H9 (cell line): Measurements from ENCODE around the gene CCDC27. TPM values are rescaled to one million over a fixed set of nuclear protein-coding genes. Genes with fewer than 3 reads are reported as not detected.

Experiments
- DNase-seq: peaks from one replicate; pipeline ENCODE4 v3.0.0-alpha.2; 2017
- H2AFZ ChIP-seq: one replicate; pipeline ENCODE4 v1.6.1; 2013; ENCODE audit warnings: mild to moderate bottlenecking, low read length, control low read depth, moderate library complexity
- H2AK5ac ChIP-seq: 2 replicates; pipeline ENCODE4 v1.6.1; 2013; ENCODE audit warnings: low read length, control low read depth, mixed read lengths; ENCODE audit not compliant: insufficient read length
- H2BK120ac ChIP-seq: one replicate; pipeline ENCODE4 v1.6.1; 2013; ENCODE audit warnings: low read depth, mild to moderate bottlenecking, low read length, control low read depth, inconsistent platforms; ENCODE audit not compliant: poor library complexity, severe bottlenecking
- H2BK12ac ChIP-seq: 2 replicates; pipeline ENCODE4 v1.6.1; 2013; ENCODE audit warnings: low read length, control low read depth, mixed read lengths, low read depth; ENCODE audit not compliant: insufficient read length
- H2BK15ac ChIP-seq: 2 replicates; pipeline ENCODE4 v1.6.1; 2013; ENCODE audit warnings: low read depth, low read length, control low read depth
- H2BK20ac ChIP-seq: one replicate; pipeline ENCODE4 v1.6.1; 2013; ENCODE audit warnings: low read depth, mild to moderate bottlenecking, low read length, control low read depth, inconsistent platforms; ENCODE audit not compliant: poor library complexity, severe bottlenecking
- H2BK5ac ChIP-seq: 2 replicates; pipeline ENCODE4 v1.6.1; 2013; ENCODE audit warnings: low read length, control low read depth, mixed read lengths; ENCODE audit not compliant: insufficient read length
- H3K14ac ChIP-seq: 2 replicates; pipeline ENCODE4 v1.6.1; 2013; ENCODE audit warnings: low read length, control low read depth; ENCODE audit not compliant: insufficient read depth
- H3K18ac ChIP-seq: 2 replicates; pipeline ENCODE4 v1.6.1; 2013; ENCODE audit warnings: low read depth, mild to moderate bottlenecking, mixed read lengths, low read length, control low read depth; ENCODE audit not compliant: insufficient read length
- H3K23ac ChIP-seq: 2 replicates; pipeline ENCODE4 v1.6.1; 2013; ENCODE audit warnings: low read length, control low read depth, mixed read lengths, low read depth; ENCODE audit not compliant: insufficient read length
- H3K23me2 ChIP-seq: 2 replicates; pipeline ENCODE4 v1.6.1; 2013; ENCODE audit warnings: low read depth, mild to moderate bottlenecking, mixed read lengths, low read length, control low read depth; ENCODE audit not compliant: insufficient read length, poor library complexity, severe bottlenecking
- H3K27ac ChIP-seq: 2 replicates; pipeline ENCODE4 v1.5.1; 2013; ENCODE audit warnings: low read length, control low read depth, mixed read lengths, low read depth; ENCODE audit not compliant: insufficient read length
- H3K27me3 ChIP-seq: 2 replicates; pipeline ENCODE4 v1.6.1; 2013; ENCODE audit warnings: low read length, control low read depth, inconsistent platforms; ENCODE audit not compliant: insufficient read depth
- H3K4ac ChIP-seq: 2 replicates; pipeline ENCODE4 v1.6.1; 2013; ENCODE audit warnings: low read depth, mild to moderate bottlenecking, control low read depth, inconsistent platforms, low read length, moderate library complexity
- H3K4me1 ChIP-seq: 2 replicates; pipeline ENCODE4 v1.6.1; 2013; ENCODE audit warnings: low read length, control low read depth, inconsistent platforms; ENCODE audit not compliant: insufficient read depth
- H3K4me2 ChIP-seq: 2 replicates; pipeline ENCODE4 v1.6.1; 2013; ENCODE audit warnings: low read length, control low read depth, mixed read lengths; ENCODE audit not compliant: insufficient read length, insufficient read depth
- H3K56ac ChIP-seq: 2 replicates; pipeline ENCODE4 v1.6.1; 2013; ENCODE audit warnings: low read depth, mild to moderate bottlenecking, mixed read lengths, low read length, control low read depth; ENCODE audit not compliant: insufficient read length
- H3K79me1 ChIP-seq: 2 replicates; pipeline ENCODE4 v1.6.1; 2013; ENCODE audit warnings: low read depth, mild to moderate bottlenecking, moderate library complexity, low read length, control low read depth, inconsistent platforms; ENCODE audit not compliant: insufficient read depth, poor library complexity, severe bottlenecking
- H3K79me2 ChIP-seq: 2 replicates; pipeline ENCODE4 v1.6.1; 2013; ENCODE audit warnings: low read length, control low read depth, inconsistent platforms; ENCODE audit not compliant: insufficient read depth
- H3K9ac ChIP-seq: 2 replicates; pipeline ENCODE4 v1.6.1; 2013; ENCODE audit warnings: low read length, control low read depth, mixed read lengths; ENCODE audit not compliant: insufficient read length; ENCODE audit errors: extremely low read depth
- H3K9me3 ChIP-seq: one replicate; pipeline ENCODE4 v1.6.1; 2013; ENCODE audit warnings: low read depth, low read length, inconsistent platforms; ENCODE audit not compliant: control insufficient read depth
- H3T11ph ChIP-seq: one replicate; pipeline ENCODE4 v1.6.1; 2013; ENCODE audit warnings: mild to moderate bottlenecking, low read length, control low read depth, inconsistent platforms
- H4K20me1 ChIP-seq: one replicate; pipeline ENCODE4 v1.6.1; 2013; ENCODE audit not compliant: control insufficient read depth, insufficient read length, insufficient read depth
- H4K5ac ChIP-seq: 2 replicates; pipeline ENCODE4 v1.6.1; 2013; ENCODE audit warnings: low read depth, mild to moderate bottlenecking, mixed read lengths, low read length, control low read depth; ENCODE audit not compliant: insufficient read length
- H4K8ac ChIP-seq: replicated peaks from 2 replicates; pipeline ENCODE4 v1.6.1; 2013; ENCODE audit warnings: low read length, control low read depth, mixed read lengths, low read depth; ENCODE audit not compliant: insufficient read length
- H4K91ac ChIP-seq: 2 replicates; pipeline ENCODE4 v1.6.1; 2013; ENCODE audit warnings: low read depth, mild to moderate bottlenecking, moderate library complexity, mixed read lengths, low read length, control low read depth; ENCODE audit not compliant: insufficient read length
- H3K27ac Mint-ChIP-seq, 3 experiments: 2 replicates in 2 of 3; 3 replicates in 1 of 3; pipeline ENCODE4 v1.8.0; 2020 to 2021; ENCODE audit warnings: mixed read lengths in 3 of 3, mild to moderate bottlenecking in 1 of 3, moderate library complexity in 1 of 3
- H3K27me3 Mint-ChIP-seq: 2 replicates; pipeline ENCODE4 v1.8.0; 2021; ENCODE audit warnings: low read depth, mild to moderate bottlenecking, moderate library complexity, mixed read lengths
- H3K36me3 Mint-ChIP-seq, 3 experiments: 2 replicates in 2 of 3; 3 replicates in 1 of 3; pipeline ENCODE4 v1.8.0; 2020 to 2021; ENCODE audit warnings: low read depth in 3 of 3, mixed read lengths in 3 of 3; ENCODE audit not compliant: insufficient read depth in 1 of 3
- H3K4me1 Mint-ChIP-seq, 2 experiments: 2 replicates each; pipeline ENCODE4 v1.8.0; 2020; ENCODE audit warnings: mixed read lengths in 2 of 2
- H3K4me3 Mint-ChIP-seq, 2 experiments: 2 replicates in 1 of 2; 3 replicates in 1 of 2; pipeline ENCODE4 v1.8.0; 2020 to 2021; ENCODE audit warnings: mild to moderate bottlenecking in 2 of 2, mixed read lengths in 2 of 2, moderate library complexity in 1 of 2
- H3K9me3 Mint-ChIP-seq, 2 experiments: 2 replicates in 1 of 2; 3 replicates in 1 of 2; pipeline ENCODE4 v1.8.0; 2020; ENCODE audit warnings: mild to moderate bottlenecking in 2 of 2, mixed read lengths in 2 of 2, moderate library complexity in 1 of 2
- CTCF ChIP-seq: fragments of 200-600 bp; sonication (generic); conservative IDR thresholded peaks from 3 replicates; pipeline ENCODE4 v1.8.0; 2021; ENCODE audit warnings: antibody characterized with exemption, mild to moderate bottlenecking
- WGBS: extraction: QIAGEN DNeasy Blood & Tissue Kit; methylation state at CpG from one replicate; pipeline ENCODE4 v1.1.7; 2013; ENCODE audit warnings: missing lambda C conversion rate, low lambda C conversion rate, mixed read lengths; ENCODE audit not compliant: insufficient read length; ENCODE audit errors: extremely low coverage; 5-methylcytosine and 5-hydroxymethylcytosine counted together
- total RNA-seq: library from RNA; stranded (reverse); gene quantifications from 2 replicates; pipeline ENCODE4 v1.2.1, GENCODE V29; 2021

Gene CCDC27
- total RNA-seq, 1 experiment from 2014 or later = not detected

- Mint-ChIP-seq H3K4me1 (peaks cover 0 to 1% of the 10 kb centered on the region in 2 experiments; a peak in 3 of 4 replicates), H3K27ac (no peak overlapping the region), H3K4me3 (no peak overlapping the region), H3K27me3 (peaks cover 51% of the 10 kb centered on the region), H3K36me3 (no peaks in the 10 kb centered on the region), H3K9me3 (peaks cover 4 to 8% of the 10 kb centered on the region in 2 experiments; a peak in 2 of 5 replicates)
- Histone ChIP-seq H2BK5ac (no peak overlapping the region), H4K91ac (peak overlapping the region; percentile 8), H2BK15ac (no peak overlapping the region), H3K56ac (no peak overlapping the region), H3K27me3 (no peaks in the 10 kb centered on the region), H2AK5ac (no peak overlapping the region), H2BK20ac (no peak overlapping the region), H3K4me2 (no peak overlapping the region), H3K9ac (no peak overlapping the region), H2BK12ac (no peak overlapping the region), H3K79me1 (no peaks in the 10 kb centered on the region), H3K9me3 (no peaks in the 10 kb centered on the region), H4K8ac (no peak overlapping the region), H4K5ac (no peak overlapping the region), H3K23me2 (no peaks in the 10 kb centered on the region), H3K14ac (no peak overlapping the region), H3K18ac (no peak overlapping the region), H2BK120ac (no peak overlapping the region), H3K79me2 (no peaks in the 10 kb centered on the region), H3K27ac (no peak overlapping the region), H3K4ac (no peak overlapping the region), H4K20me1 (no peaks in the 10 kb centered on the region), H2AFZ (no peak overlapping the region), H3T11ph (no peak overlapping the region), H3K23ac (no peak overlapping the region), H3K4me1 (no peaks in the 10 kb centered on the region)
- no peak for TF ChIP-seq CTCF
- DNase-seq = no peak
- WGBS = no CpG with 5 or more reads among the region's 21 CpGs
Observed at GRCh38 chr1:3756394-3756793, 4.1 kb downstream of the CCDC27 start.
